H1 (cell line): ENCODE results near the gene SLC12A6. TPM values are rescaled to one million over a fixed set of nuclear protein-coding genes. Genes with fewer than 3 reads are reported as not detected.

ENCODE experiments used
- polyA plus RNA-seq, 7 experiments: library from polyadenylated mRNA; depleted of rRNA in 3 of 7; stranded (reverse) in 5 of 7; unstranded in 2 of 7; fragments of >200 nt in 5 of 7; fragments of 200-250 nt in 2 of 7; gene quantifications; 1 replicate in 5 of 7; 2 replicates in 1 of 7; 4 replicates in 1 of 7; pipeline versions ENCODE4 v1.2.1 to v1.2.3, GENCODE V29; 2011 to 2013; ENCODE audit warnings: missing spikeins in 2 of 7, mixed read lengths in 2 of 7
- total RNA-seq: library from RNA; stranded (reverse); fragmentation: NEBNext Ultra II Directional; extraction: Animal tissue kit (Norgen Biotek cat#: 25700); gene quantifications from 2 replicates; pipeline ENCODE4 v1.2.1, GENCODE V29; 2021
- TF ChIP-seq, protein P1 (sequence below): IDR thresholded peaks from 2 replicates; pipeline ENCODE4 v1.6.1; 2012; ENCODE audit warnings: inconsistent platforms

Gene SLC12A6
- total and polyA plus RNA-seq, 2 of the 8 experiments (the other 6 are each of a cell fraction or from before 2014, with no cell fraction given) = 9.2 to 11.1 TPM

DNA sequence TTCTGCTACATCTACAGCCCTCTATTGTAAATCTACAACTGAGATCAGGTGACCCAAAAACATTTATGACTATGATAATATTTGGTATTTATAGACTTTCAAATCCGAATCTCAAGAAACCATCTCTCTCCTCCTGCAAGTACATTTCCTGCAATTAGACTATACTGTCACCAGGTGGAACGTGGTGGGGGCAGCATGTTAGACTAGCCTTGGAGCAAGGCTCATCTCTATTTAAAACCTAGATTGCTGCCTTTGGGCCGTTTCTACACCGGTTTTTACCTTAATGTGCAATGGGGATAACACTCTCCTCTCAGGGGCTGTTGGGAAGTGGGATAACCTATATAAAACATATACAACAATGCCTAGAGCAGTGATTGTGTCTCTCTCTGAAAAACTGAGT lies 123.9 kb downstream of the SLC12A6 start (continued):
- TF ChIP-seq, protein P1, sequence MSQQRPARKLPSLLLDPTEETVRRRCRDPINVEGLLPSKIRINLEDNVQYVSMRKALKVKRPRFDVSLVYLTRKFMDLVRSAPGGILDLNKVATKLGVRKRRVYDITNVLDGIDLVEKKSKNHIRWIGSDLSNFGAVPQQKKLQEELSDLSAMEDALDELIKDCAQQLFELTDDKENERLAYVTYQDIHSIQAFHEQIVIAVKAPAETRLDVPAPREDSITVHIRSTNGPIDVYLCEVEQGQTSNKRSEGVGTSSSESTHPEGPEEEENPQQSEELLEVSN = no peak
- TF ChIP-seq, all 59 proteins: peak for 0
